Skin epidermis (tissue), 12 donors: ENCODE measurements around the gene OR4Q3.
"Not testable (repeated sequence)": the region's sequence is repeated elsewhere in the genome, so short reads cannot be mapped to it uniquely, and the experiment has no call there.

Experiments
- H3K27ac ChIP-seq, 21 experiments: fragments of 200-600 bp; sonication (generic) in 11 of 21; one replicate each; pipeline ENCODE4 v1.5.0; 2020; ENCODE audit warnings: mild to moderate bottlenecking in 3 of 21, inconsistent platforms in 2 of 21, moderate library complexity in 2 of 21
- H3K4me3 ChIP-seq, 7 experiments: fragments of 200-600 bp; sonication (generic) in 2 of 7; one replicate each; pipeline ENCODE4 v1.5.0; 2020; ENCODE audit warnings: inconsistent platforms in 2 of 7, mild to moderate bottlenecking in 2 of 7, moderate library complexity in 1 of 7

The OR4Q3 gene

GRCh38 chr14:19743256-19743655, at the start of gene OR4Q3:
TSS of gene OR4Q3 (plus strand) at chr14:19743571.
- H3K4me3 ChIP-seq, result no peak within 1 kb of the TSS
- H3K27ac ChIP-seq, result no peak within 1 kb of the TSS

GRCh38 chr14:19729359-19729758, 14.0 kb upstream of the OR4Q3 start:
- Histone ChIP-seq H3K27ac (no peak overlapping the region), H3K4me3 (no peak overlapping the region)

GRCh38 chr14:19729763-19730162, 13.6 kb upstream of the OR4Q3 start:
- Histone ChIP-seq H3K4me3 (no peak overlapping the region), H3K27ac (no peak overlapping the region)

GRCh38 chr14:19733893-19734292, 9.5 kb upstream of the OR4Q3 start:
- not testable (repeated sequence) for H3K27ac ChIP-seq, H3K4me3 ChIP-seq

- H3K4me3 ChIP-seq, H3K27ac ChIP-seq: not testable (repeated sequence)
These were observed 8.9 kb downstream of the OR4Q3 start for GRCh38 chr14:19752316-19752715.

GRCh38 chr14:19754172-19754571, 10.8 kb downstream of the OR4Q3 start:
- Histone ChIP-seq H3K4me3 (no peak overlapping the region), H3K27ac (no peak overlapping the region)

- not testable (repeated sequence) for H3K4me3 ChIP-seq, H3K27ac ChIP-seq
These were observed 28.1 kb downstream of the OR4Q3 start for GRCh38 chr14:19771491-19771890.

- no peak overlapping the region for H3K4me3 ChIP-seq
- H3K27ac ChIP-seq, result no peak overlapping the region
These were observed 28.6 kb downstream of the OR4Q3 start for GRCh38 chr14:19771895-19772430.

GRCh38 chr14:19772454-19772853, 29.1 kb downstream of the OR4Q3 start:
- H3K4me3 ChIP-seq, H3K27ac ChIP-seq: not testable (repeated sequence)

- not testable (repeated sequence) for H3K4me3 ChIP-seq, H3K27ac ChIP-seq
These were observed 29.8 kb downstream of the OR4Q3 start, which contains the start of gene OR4M1 for GRCh38 chr14:19773204-19773603. TSS of gene OR4M1 (plus strand) at chr14:19773504. CDS start at chr14:19780323, 6,819 bp downstream.

- Histone ChIP-seq H3K4me3 (no peak overlapping the region), H3K27ac (no peak overlapping the region)
These were observed 32.2 kb downstream of the OR4Q3 start for GRCh38 chr14:19775587-19775986.

GRCh38 chr14:19785848-19786247, 42.5 kb downstream of the OR4Q3 start:
- not testable (repeated sequence) for H3K4me3 ChIP-seq, H3K27ac ChIP-seq

- not testable (repeated sequence) for H3K27ac ChIP-seq, H3K4me3 ChIP-seq
These were observed 43.9 kb downstream of the OR4Q3 start for GRCh38 chr14:19787318-19787717.

GRCh38 chr14:19788150-19788549, 44.8 kb downstream of the OR4Q3 start:
- not testable (repeated sequence) for H3K4me3 ChIP-seq

GRCh38 chr14:19796520-19797108, 53.2 kb downstream of the OR4Q3 start:
- not testable (repeated sequence) for H3K27ac ChIP-seq, H3K4me3 ChIP-seq

More at GRCh38 chr14:19788150-19788549, 44.8 kb downstream of the OR4Q3 start:
- H3K27ac ChIP-seq, result not testable (repeated sequence)
